HEK293T (cell line): ENCODE data around the gene LIPE.

ENCODE experiments used
- CTBP1 ChIP-seq: fragments of 450-650 bp; IDR thresholded peaks from 2 replicates; pipeline ENCODE4 v1.6.1; 2016; ENCODE audit warnings: borderline replicate concordance
- FOXM1 ChIP-seq: fragments of 450-650 bp; IDR thresholded peaks from 2 replicates; pipeline ENCODE4 v1.6.1; 2017; ENCODE audit warnings: mild to moderate bottlenecking, borderline replicate concordance
- L3MBTL2 ChIP-seq: fragments of 450-650 bp; conservative IDR thresholded peaks from 2 replicates; pipeline ENCODE4 v1.6.1; 2016; ENCODE audit warnings: mild to moderate bottlenecking
- NFRKB ChIP-seq: fragments of 450-650 bp; IDR thresholded peaks from 2 replicates; pipeline ENCODE4 v1.6.1; 2016; ENCODE audit warnings: mild to moderate bottlenecking, moderate library complexity

GRCh38 chr19:42403586-42403985, 23.6 kb downstream of the LIPE start:
- TF ChIP-seq CTBP1 (no peak), L3MBTL2 (no peak), NFRKB (no peak), FOXM1 (no peak)
